ENCODE data around the gene FABP2.
"Not testable (repeated sequence)": the region's sequence is repeated elsewhere in the genome, so short reads cannot be mapped to it uniquely, and the experiment has no call there.

Gene FABP2

DNA sequence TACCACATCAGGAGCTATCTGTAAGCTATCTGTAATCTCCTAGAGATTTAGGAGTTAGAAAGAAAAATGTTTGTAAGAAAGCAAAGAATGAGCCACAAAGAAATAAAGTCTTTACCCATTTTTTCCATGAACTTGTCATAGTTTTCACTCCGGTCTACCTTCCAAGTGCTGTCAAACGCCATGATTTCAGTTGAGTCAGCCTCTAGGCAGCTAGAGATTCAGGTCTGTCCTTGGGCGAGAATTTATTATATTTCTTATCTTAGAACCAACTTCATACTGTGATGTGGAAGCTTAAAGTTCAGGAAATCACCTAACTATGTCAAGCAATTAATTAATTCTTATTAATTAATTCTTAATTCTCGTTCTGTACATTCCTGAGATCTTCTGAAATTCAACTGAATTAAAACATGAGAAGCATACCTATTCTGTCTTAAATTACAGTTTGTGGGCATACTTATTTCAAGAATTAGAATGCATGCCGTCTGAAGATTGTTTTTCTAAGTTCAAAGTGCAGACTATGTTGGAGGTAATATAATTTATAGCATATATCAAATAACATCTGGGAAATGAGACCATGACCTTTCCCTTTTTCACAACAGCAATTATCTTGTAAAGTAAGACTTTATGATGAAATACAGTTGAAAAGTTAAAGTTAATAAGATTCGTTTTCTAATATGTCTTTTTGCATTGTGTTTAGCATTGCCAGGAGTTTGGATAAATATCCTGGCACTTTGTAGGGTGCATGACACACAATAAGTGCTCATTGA is at the start of gene FABP2:
TSS of gene FABP2 (minus strand) at position 218 of the 767 bp plus-strand sequence. CDS start at position 182, 36 bp downstream.
- no peak within 1 kb of the TSS for H3K27ac ChIP-seq
- TF ChIP-seq, protein P1, sequence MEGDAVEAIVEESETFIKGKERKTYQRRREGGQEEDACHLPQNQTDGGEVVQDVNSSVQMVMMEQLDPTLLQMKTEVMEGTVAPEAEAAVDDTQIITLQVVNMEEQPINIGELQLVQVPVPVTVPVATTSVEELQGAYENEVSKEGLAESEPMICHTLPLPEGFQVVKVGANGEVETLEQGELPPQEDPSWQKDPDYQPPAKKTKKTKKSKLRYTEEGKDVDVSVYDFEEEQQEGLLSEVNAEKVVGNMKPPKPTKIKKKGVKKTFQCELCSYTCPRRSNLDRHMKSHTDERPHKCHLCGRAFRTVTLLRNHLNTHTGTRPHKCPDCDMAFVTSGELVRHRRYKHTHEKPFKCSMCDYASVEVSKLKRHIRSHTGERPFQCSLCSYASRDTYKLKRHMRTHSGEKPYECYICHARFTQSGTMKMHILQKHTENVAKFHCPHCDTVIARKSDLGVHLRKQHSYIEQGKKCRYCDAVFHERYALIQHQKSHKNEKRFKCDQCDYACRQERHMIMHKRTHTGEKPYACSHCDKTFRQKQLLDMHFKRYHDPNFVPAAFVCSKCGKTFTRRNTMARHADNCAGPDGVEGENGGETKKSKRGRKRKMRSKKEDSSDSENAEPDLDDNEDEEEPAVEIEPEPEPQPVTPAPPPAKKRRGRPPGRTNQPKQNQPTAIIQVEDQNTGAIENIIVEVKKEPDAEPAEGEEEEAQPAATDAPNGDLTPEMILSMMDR (IDR thresholded peaks at IDR 0.05), result no peak
- no peak for TF ChIP-seq ZFX (IDR thresholded peaks at IDR 0.05; ENCODE audit: borderline replicate concordance)

DNA sequence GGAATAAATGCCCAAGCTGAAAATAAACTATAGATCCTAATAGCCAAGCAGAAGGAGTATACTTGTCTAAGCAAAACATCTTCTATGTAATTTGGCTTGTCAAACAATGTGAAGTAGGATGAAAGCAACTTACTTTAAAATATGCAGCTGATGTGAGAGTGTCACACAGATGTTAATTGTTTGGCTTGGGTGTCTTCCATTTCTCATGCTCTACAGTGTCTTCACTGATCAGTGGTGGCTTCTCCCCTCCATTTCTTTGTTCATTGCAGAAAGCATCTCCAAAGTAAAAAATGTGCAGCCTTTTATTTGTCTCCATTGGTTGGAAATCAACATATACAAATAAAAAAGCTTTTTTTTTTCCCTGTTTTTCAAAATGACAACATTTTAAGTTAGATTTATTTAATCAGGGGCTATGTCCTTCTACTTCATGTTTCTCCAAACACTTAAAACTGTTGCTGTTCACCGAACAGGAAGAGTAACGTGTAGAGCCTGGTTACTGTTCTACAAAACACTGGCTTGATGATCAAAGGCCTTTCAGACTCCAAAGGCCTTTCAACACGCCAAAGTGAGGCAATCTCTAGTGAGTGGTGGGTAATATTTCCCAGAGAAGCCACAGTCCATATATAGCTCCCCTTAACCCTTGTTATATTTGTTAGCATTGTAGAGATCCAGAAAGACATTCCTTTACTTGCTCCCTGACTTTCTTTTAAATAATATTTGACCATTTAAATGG is 49.2 kb upstream of the FABP2 start:
- H3K27ac ChIP-seq, result not testable (repeated sequence)

DNA sequence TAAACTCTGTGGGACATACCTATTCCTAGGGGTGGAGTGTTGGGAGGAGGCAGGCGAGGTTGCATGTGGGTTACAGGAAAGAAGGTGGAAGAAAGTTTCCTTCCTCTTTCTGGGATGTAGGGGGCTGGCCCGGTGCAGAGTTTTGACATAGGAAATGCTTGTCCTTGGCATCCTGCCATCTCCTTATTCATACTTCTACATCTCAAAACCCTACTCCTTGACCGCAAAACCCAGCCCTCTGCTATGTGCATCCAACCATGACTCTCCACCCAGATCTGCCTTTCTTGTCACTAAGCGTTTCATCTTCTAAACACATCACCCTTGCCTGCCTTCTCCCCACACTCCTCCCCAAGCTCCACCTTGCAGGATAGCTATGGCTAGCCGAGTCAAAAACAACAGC is 48.5 kb upstream of the FABP2 start:
- not testable (repeated sequence) for H3K27ac ChIP-seq

DNA sequence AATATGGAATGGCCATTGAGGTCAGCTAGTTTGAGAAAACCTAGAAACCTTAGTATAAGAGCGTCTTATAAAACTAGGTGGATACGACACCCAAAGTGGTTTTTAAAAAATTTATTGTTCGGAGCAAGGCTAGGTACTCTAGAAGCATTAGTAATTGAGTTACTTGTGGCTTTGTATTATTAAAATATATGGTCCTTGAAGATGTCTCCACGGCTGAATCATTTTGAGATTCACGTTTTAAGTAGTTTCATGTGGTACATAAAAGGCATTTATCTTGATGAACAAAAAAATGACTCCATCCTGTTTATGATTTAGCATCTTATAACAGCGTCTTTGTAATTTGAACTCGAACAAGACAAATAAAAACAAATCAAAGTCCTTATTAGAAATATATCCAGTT is 44.9 kb upstream of the FABP2 start:
- not testable (repeated sequence) for H3K27ac ChIP-seq

DNA sequence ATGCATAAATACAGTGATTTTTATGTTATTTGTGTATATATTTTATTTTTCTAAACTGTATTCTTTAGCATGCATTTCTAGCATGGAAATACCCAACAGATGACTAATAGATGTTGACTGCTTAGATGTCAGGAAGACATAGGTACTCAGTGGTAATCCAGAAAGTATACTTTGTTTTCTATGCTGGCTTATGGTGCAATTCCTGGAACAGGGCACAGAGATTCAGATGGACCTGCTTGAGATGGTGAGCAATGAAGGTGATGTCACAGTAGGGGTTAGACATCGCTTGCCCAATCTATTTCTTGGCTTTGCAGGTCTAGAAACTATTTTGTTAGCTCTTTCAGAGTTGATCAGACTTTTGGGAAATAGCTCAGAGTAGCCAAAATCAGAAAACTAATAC is 42.3 kb upstream of the FABP2 start:
- H3K27ac ChIP-seq, result not testable (repeated sequence)

DNA sequence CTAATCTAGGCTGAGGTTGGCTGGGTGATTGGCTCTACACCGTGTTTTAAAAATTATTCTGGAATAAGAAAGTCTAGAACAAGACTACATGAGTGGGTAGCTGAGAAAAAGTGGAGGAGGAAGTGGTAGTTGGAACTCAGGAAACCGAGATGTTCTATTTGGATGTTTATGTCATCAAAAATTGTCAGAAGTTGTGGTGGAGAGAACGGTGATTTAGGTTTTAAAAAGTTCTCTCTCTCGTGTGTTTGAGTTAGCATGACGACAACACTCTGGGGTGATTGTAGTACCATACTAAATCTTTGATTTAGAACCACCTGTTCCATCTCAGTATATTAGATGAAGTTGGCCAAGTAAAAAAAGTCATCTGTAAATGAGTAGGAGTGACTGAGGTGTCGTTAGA is 41.4 kb upstream of the FABP2 start:
- H3K27ac ChIP-seq, result not testable (repeated sequence)

DNA sequence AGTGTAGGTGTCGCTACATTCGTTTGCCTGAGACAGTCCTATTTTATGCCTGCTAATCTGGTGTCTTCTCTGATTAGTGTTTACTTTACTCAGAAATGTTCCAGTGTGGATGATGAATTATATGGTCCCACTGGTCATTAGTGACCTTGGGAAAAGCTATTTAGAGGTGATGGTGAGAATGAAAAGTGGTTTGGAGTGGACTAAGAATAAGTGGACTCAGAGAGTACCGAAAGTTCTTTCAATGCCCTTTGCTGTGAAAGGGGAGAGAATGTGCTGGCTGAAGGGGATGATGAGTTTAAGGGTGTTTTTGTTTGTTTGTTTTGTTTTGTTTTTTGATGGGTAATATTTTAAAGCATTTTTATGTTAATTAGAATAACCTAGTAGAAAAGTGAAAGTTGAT is 40.5 kb upstream of the FABP2 start:
- H3K27ac ChIP-seq, result not testable (repeated sequence)

DNA sequence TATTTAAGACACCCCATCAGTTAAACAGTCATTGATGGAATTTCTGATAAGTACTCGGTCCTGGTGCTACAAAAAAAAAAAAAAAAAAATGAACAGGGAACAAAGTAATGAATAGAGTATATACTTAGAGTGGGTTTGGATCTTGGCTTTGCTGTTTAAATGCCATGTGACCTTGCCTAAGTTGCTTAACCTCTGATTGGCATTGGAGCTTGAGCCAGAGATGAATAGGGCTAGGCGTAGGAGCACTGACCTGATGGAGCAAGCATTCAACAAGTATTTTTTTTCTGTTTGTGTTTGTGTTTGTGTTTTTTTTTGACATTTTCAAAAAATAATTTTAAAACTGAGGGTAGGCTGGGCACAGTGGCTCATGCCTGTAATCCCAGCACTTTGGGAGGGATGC is 37.9 kb upstream of the FABP2 start:
- not testable (repeated sequence) for H3K27ac ChIP-seq

DNA sequence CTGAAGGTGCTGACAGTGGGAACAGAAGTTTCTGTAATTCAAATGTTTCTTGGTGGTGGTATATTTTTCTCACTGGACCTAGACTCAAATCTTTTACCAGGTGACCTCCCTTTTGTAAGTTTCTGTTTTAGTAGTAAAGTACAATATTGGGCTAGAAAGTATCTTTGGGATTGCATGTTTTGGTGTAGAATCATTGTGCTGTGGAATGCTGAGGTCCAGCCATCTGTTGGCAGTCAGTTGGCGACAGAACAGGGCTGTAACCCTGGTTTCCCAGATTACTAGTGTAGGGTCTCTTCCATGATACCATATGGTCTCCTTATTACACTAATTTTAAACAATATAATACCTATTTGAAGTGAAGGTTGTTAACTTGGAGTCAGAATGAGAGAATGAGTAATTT is 34.9 kb upstream of the FABP2 start:
- H3K27ac ChIP-seq, result not testable (repeated sequence)

DNA sequence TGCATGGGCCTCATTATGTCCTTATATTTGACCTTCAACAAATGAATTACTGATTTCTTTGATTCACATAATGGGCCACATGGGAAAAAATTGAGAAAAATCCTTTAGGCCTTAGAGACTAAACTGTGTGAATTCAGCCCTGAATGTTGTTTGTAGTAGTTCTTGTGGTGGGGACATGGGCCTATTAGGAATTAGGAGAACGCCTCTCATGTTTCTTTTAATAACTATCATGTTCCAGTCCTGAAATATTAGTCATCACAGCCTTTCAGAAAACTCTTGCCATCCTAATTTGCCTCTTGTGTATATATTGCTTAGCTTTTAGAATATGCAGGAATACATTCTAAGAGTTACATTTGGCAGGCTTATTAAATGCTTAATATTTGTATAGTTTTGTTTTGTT is 34.1 kb upstream of the FABP2 start:
- not testable (repeated sequence) for H3K27ac ChIP-seq

DNA sequence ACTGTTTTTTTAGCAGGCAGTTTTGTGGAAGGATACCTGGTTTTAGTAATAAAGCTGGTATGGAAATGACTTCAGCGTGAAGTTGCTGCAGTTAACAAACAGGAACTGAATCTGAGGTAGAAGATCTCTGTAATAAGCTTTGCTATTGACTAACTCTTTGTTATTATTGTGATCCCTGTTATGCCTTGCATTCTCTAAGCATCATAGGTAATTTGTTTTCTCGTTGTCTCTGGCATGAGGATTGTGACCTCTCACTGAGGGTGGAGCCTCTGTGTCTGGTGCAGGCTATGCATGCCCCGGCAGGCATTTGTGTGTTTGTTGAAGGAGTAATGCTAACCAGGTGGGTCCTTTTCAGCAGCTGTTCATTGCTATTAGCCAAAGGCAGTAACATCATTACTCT is 31.4 kb upstream of the FABP2 start:
- H3K27ac ChIP-seq, result not testable (repeated sequence)

DNA sequence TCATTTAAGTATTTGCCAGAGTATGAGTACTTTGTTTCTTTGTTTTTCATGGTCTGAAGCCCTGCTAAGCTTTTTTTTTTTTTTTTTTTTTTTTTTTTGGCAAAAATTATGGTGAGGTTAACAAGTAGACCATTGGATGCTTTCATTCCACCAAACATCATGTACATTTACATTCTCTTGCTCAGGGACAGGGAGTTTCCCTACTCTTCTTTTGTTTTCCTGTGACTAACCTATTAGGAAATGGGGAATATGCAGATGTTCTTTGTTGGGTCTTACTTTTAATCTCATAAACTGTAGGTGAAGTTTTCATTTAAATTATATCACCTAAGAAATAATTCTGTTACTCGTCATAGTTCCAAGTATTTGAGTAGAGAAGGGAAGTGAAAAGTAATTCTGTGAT is 26.2 kb upstream of the FABP2 start:
- H3K27ac ChIP-seq, result not testable (repeated sequence)

DNA sequence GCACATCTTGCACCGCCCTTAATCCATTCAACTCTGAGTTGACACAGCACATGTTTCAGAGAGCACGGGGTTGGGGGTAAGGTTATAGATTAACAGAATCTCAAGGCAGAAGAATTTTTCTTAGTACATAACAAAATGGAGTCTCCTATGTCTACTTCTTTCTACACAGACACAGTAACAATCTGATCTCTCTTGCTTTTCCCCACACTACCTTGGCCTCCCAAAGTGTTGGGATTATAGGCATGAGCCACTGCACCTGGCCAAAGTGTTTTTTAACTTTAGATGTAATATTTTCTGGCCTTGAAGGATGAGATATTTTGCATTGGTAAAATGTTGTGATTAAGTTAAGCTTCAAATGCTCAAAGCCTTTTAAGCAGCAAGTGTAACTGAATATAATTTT is 21.4 kb upstream of the FABP2 start:
- H3K27ac ChIP-seq, result not testable (repeated sequence)

DNA sequence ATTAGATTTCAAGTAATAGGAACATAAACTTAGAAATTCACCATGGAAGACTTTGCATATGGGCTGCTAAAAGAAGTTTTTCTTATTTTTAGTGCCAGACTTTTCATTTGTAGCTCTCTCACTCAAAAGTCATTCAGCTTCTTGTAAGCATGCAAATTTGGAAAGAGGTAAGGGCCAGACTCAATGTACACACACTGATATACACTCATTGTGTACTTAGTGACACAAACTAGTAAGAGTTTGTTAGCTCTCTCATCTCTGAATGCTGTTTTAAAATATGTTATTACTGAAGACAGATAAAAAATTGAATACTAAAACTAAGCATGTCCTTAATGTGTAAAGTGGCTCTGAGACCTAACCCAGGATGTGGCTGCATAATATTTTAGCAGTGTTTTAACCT is 18.0 kb upstream of the FABP2 start:
- H3K27ac ChIP-seq, result not testable (repeated sequence)

DNA sequence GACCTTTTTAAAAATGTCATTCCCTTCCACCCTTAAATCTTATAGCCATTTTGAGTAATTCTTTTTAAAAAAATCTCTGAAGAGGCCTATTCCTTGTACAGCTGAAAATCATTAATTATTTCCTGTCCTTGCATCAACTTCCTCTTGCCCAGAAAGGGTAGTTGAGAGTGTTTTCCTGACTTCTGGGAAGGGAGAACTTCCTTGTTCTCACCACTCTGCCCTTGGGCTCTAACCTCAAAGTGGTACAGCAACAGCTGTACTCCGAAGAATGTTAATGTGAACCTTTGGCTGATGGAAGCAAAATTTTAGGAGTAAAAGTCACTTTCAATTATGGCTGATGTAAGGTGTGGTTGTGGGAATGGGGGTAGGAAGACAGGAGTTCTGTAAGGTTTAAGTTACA is 15.1 kb upstream of the FABP2 start:
- no peak overlapping the region for H3K27ac ChIP-seq
- no peak for TF ChIP-seq ZFX (IDR thresholded peaks at IDR 0.05; ENCODE audit: borderline replicate concordance)
- TF ChIP-seq, protein P1 (IDR thresholded peaks at IDR 0.05), result no peak

DNA sequence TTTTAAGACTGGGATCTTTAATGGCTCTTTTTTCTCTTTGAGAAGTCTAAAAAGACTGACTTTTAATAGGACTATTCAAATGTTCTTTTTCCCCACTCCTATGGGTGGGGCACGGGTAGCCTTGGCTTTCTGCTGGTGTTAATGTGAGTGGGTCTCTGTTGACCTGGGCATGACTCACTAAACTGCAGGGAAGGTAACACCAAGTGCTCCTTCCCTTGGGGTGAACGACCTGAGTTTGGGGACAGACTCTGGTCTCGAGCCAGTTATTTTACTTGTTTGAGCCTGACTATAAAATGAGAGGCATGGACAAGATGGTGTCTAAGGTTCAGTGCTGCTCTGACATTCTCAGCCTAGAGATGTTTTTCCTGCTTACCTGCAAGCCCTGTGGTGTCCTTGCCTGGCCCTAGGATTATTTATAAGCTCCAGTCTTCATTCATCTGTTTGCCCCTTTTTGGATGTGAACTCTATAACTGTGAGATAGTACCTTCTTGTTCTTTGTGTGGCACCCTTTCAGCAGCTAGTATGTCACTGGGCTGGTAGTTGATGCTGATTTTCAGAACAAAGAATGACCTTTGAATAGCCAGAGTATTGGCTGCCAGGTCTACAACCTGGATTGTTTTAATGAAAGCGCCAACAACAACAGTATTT is 14.5 kb upstream of the FABP2 start:
- H3K27ac ChIP-seq, result not testable (repeated sequence)
